GM12878 (cell line): ENCODE data around the gene EFCAB8. TPM values are rescaled to one million over a fixed set of nuclear protein-coding genes. Genes with fewer than 3 reads are reported as not detected.

Experiments used
- ATAC-seq: fragments of 200-7000 bp; cut with Tn5 transposase; 3 replicates; pipeline ENCODE4 v1.9.1; 2020; ENCODE audit warnings: mild to moderate bottlenecking, moderate library complexity
- BruUV-seq: library from RNA; stranded (reverse); fragments of 400-500 nt; replicated peaks from 2 replicates; lab custom pipeline; 2021; lab: Mats Ljungman, UMichigan
- CTCF ChIA-PET: fragments of 300-600 bp; sonication (Branson Sonifier 250); formaldehyde crosslinking; extraction: SDS; loops from one replicate; lab custom pipeline; 2021; ENCODE audit warnings: inconsistent platforms; lab: Yijun Ruan, JAX
- POLR2A ChIA-PET: fragments of 350-600 bp; formaldehyde crosslinking; extraction: SDS; loops from one replicate; lab custom pipeline; 2021; ENCODE audit warnings: inconsistent platforms; lab: Charles Lee
- RAD21 ChIA-PET: fragments of 300-600 bp; sonication (Branson Sonifier 250); formaldehyde crosslinking; loops from one replicate; lab custom pipeline; 2023; ENCODE audit warnings: antibody characterized with exemption; ENCODE audit not compliant: unreplicated experiment; lab: Charles Lee
- SMC1A ChIA-PET: fragments of 300-600 bp; sonication (Branson Sonifier 250); formaldehyde crosslinking; loops from one replicate; lab custom pipeline; 2023; ENCODE audit not compliant: unreplicated experiment, uncharacterized antibody; lab: Charles Lee
- DNase-seq: peaks from one replicate; pipeline ENCODE4 v3.0.0-alpha.2; 2011; ENCODE audit warnings: low read depth, low spot score
- FAIRE-seq: peaks from 3 replicates; lab custom pipeline; 2011; peaks lifted over from hg19 to GRCh38; lab: Jason Lieb, UNC
- H2AFZ ChIP-seq: 2 replicates; pipeline ENCODE4 v1.6.0; 2011; ENCODE audit warnings: low read depth, low read length, control low read depth; ENCODE audit not compliant: control insufficient read depth
- H3K27ac ChIP-seq: 2 replicates; pipeline ENCODE4 v1.5.1; 2011; ENCODE audit warnings: control low read depth; ENCODE audit not compliant: control insufficient read depth, insufficient read depth
- H3K27me3 ChIP-seq, 2 experiments: replicated peaks in 1 of 2; 2 replicates each; pipeline versions ENCODE4 v1.6.0 to v1.6.1; 2011; ENCODE audit warnings: low read length in 1 of 2; ENCODE audit not compliant: control insufficient read depth in 2 of 2, insufficient read depth in 2 of 2
- H3K36me3 ChIP-seq, 2 experiments: 2 replicates each; pipeline ENCODE4 v1.5.1; 2011; ENCODE audit warnings: low read length in 1 of 2; ENCODE audit not compliant: control insufficient read depth in 2 of 2, insufficient read depth in 2 of 2
- H3K4me1 ChIP-seq: 2 replicates; pipeline ENCODE4 v1.6.1; 2011; ENCODE audit warnings: mild to moderate bottlenecking, low read length, moderate library complexity, mixed read lengths; ENCODE audit not compliant: control insufficient read depth, insufficient read depth
- H3K4me2 ChIP-seq: 2 replicates; pipeline ENCODE4 v1.6.0; 2011; ENCODE audit warnings: control low read depth; ENCODE audit not compliant: control insufficient read depth, insufficient read depth
- H3K4me3 ChIP-seq: fragments of 200-600 bp; sonication (generic); 2 replicates; pipeline ENCODE4 v1.5.1; 2016
- H3K79me2 ChIP-seq: 2 replicates; pipeline ENCODE4 v1.6.0; 2011; ENCODE audit warnings: low read length; ENCODE audit not compliant: control insufficient read depth, insufficient read depth
- H3K9ac ChIP-seq: 2 replicates; pipeline ENCODE4 v1.8.0; 2011; ENCODE audit warnings: low read length, control low read depth, mixed read lengths; ENCODE audit not compliant: control insufficient read depth, insufficient read depth
- H3K9me3 ChIP-seq: replicated peaks from 3 replicates; pipeline ENCODE4 v1.5.1; 2011; ENCODE audit warnings: mild to moderate bottlenecking, low read length; ENCODE audit not compliant: control insufficient read depth, insufficient read depth
- H4K20me1 ChIP-seq: 2 replicates; pipeline ENCODE4 v1.6.0; 2011; ENCODE audit not compliant: control insufficient read depth, insufficient read depth
- HDAC6 ChIP-seq: fragments of 200-600 bp; sonication (generic); IDR thresholded peaks from one replicate; pipeline ENCODE4 v1.8.0; 2017; ENCODE audit warnings: antibody characterized with exemption; ENCODE audit not compliant: unreplicated experiment
- SUPT20H ChIP-seq: IDR thresholded peaks from 2 replicates; pipeline ENCODE4 v1.6.1; 2011; ENCODE audit warnings: low read depth, mild to moderate bottlenecking, low read length, moderate library complexity, borderline replicate concordance; ENCODE audit not compliant: control insufficient read depth
- WGBS: methylation state at CpG from one replicate; pipeline ENCODE4 v1.1.6; 2016; ENCODE audit warnings: low lambda C conversion rate; ENCODE audit not compliant: insufficient replicate concordance, insufficient coverage; ENCODE audit errors: missing lambda C conversion rate; 5-methylcytosine and 5-hydroxymethylcytosine counted together
- in situ Hi-C: fragments of 300-500 bp; cut with MboI; formaldehyde crosslinking; loops from 9 replicates; pipeline ENCODE4 v1.14.3; 2018; ENCODE audit warnings: mixed read lengths
- intact Hi-C: fragments of 100-400 bp; cut with micrococcal nuclease; formaldehyde crosslinking; loops from one replicate; pipeline ENCODE4 v1.14.2; 2022; ENCODE audit not compliant: unreplicated experiment
- polyA plus RNA-seq, 11 experiments: library from polyadenylated mRNA; depleted of rRNA in 4 of 11; unstranded in 6 of 11; stranded (reverse) in 5 of 11; fragments of >200 nt; fragmentation: Nextera tagmentation in 4 of 11; fragmentation: Illumina TruSeq in 1 of 11; extraction: Ambion mirVana in 4 of 11; extraction: Trizol in 1 of 11; gene quantifications; 1 replicate in 1 of 11; 2 replicates in 10 of 11; pipeline versions ENCODE4 v1.2.1 to v1.2.3, GENCODE V29; 2011 to 2016; ENCODE audit warnings: inconsistent platforms in 2 of 11, missing spikeins in 2 of 11, low read depth in 1 of 11
- total RNA-seq, 4 experiments: library from RNA; depleted of rRNA in 3 of 4; stranded (reverse); fragments of >200 nt in 3 of 4; fragmentation: Illumina TruSeq in 1 of 4; extraction: Trizol in 1 of 4; gene quantifications; 2 replicates each; pipeline versions ENCODE4 v1.2.1 to v1.2.3, GENCODE V29; 2013 to 2021
- TF ChIP-seq, protein P1 (sequence below): IDR thresholded peaks from 2 replicates; pipeline ENCODE4 v1.6.1; 2012; ENCODE audit warnings: low read length, inconsistent platforms
- TF ChIP-seq, protein P2 (sequence below): fragments of 450-650 bp; IDR thresholded peaks from 2 replicates; pipeline ENCODE4 v1.6.1; 2018; ENCODE audit warnings: mild to moderate bottlenecking, low read depth, moderate library complexity; ENCODE audit not compliant: partially characterized antibody
- TF ChIP-seq, protein P3 (sequence below): fragments of 450-650 bp; IDR thresholded peaks from 2 replicates; pipeline ENCODE4 v1.6.1; 2018; ENCODE audit warnings: borderline replicate concordance, mild to moderate bottlenecking; ENCODE audit not compliant: partially characterized antibody

Gene EFCAB8
- total and polyA plus RNA-seq, 10 of the 15 experiments (the other 5 are each of a cell fraction or from before 2014, with no cell fraction given), result 0.04 to 0.18 (median 0.06) TPM; not detected in 4

DNA sequence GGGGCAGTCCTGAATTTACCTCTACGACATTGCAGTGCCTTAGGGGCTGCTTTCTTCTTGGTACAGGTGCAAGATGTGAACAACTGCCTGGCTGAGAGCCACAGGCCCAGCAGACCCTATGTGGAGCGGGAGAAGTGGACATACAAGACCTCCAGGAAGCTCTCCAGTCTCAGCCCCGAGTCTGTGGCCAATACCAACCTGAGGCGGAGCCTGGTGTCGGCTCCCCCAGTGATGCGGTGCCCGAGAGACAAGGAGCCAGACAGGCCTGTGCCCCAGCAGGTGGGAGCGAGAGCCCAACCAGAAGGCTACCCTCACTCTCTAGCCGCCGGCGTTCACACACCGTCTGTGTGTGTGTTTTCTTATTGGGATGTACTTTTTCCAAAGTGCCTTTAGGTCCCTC lies 59.6 kb downstream of the EFCAB8 start:
- SMC1A ChIA-PET, result no interaction called here
- ATAC-seq (no peak), DNase-seq (no peak), FAIRE-seq (no peak)
- Histone ChIP-seq H4K20me1 (no peaks in the 10 kb centered on the region), H3K4me3 (no peak overlapping the region), H2AFZ (no peak overlapping the region), H3K27ac (no peak overlapping the region), H3K36me3 (no peaks in the 10 kb centered on the region), H3K9ac (no peak overlapping the region), H3K4me2 (no peak overlapping the region), H3K79me2 (no peaks in the 10 kb centered on the region), H3K27me3 (peaks cover 0 to 2% of the 10 kb centered on the region in 2 experiments; a peak in 3 of 4 replicates), H3K9me3 (no peaks in the 10 kb centered on the region; the same call in 1 of the 3 replicates), H3K4me1 (no peaks in the 10 kb centered on the region)
- RAD21 ChIA-PET, result no interaction called here
- CTCF ChIA-PET, result no interaction called here
- POLR2A ChIA-PET, result no interaction called here
- WGBS, result 59% methylated on average over 11 of the region's 12 CpGs
- no TSS peak for BruUV-seq
- in situ Hi-C loops, result no loop called here
- TF ChIP-seq HDAC6, result no peak
- TF ChIP-seq, protein P1, sequence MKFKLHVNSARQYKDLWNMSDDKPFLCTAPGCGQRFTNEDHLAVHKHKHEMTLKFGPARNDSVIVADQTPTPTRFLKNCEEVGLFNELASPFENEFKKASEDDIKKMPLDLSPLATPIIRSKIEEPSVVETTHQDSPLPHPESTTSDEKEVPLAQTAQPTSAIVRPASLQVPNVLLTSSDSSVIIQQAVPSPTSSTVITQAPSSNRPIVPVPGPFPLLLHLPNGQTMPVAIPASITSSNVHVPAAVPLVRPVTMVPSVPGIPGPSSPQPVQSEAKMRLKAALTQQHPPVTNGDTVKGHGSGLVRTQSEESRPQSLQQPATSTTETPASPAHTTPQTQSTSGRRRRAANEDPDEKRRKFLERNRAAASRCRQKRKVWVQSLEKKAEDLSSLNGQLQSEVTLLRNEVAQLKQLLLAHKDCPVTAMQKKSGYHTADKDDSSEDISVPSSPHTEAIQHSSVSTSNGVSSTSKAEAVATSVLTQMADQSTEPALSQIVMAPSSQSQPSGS, result no peak
- TF ChIP-seq, protein P2, sequence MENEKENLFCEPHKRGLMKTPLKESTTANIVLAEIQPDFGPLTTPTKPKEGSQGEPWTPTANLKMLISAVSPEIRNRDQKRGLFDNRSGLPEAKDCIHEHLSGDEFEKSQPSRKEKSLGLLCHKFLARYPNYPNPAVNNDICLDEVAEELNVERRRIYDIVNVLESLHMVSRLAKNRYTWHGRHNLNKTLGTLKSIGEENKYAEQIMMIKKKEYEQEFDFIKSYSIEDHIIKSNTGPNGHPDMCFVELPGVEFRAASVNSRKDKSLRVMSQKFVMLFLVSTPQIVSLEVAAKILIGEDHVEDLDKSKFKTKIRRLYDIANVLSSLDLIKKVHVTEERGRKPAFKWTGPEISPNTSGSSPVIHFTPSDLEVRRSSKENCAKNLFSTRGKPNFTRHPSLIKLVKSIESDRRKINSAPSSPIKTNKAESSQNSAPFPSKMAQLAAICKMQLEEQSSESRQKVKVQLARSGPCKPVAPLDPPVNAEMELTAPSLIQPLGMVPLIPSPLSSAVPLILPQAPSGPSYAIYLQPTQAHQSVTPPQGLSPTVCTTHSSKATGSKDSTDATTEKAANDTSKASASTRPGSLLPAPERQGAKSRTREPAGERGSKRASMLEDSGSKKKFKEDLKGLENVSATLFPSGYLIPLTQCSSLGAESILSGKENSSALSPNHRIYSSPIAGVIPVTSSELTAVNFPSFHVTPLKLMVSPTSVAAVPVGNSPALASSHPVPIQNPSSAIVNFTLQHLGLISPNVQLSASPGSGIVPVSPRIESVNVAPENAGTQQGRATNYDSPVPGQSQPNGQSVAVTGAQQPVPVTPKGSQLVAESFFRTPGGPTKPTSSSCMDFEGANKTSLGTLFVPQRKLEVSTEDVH, result no peak
- TF ChIP-seq, protein P3, sequence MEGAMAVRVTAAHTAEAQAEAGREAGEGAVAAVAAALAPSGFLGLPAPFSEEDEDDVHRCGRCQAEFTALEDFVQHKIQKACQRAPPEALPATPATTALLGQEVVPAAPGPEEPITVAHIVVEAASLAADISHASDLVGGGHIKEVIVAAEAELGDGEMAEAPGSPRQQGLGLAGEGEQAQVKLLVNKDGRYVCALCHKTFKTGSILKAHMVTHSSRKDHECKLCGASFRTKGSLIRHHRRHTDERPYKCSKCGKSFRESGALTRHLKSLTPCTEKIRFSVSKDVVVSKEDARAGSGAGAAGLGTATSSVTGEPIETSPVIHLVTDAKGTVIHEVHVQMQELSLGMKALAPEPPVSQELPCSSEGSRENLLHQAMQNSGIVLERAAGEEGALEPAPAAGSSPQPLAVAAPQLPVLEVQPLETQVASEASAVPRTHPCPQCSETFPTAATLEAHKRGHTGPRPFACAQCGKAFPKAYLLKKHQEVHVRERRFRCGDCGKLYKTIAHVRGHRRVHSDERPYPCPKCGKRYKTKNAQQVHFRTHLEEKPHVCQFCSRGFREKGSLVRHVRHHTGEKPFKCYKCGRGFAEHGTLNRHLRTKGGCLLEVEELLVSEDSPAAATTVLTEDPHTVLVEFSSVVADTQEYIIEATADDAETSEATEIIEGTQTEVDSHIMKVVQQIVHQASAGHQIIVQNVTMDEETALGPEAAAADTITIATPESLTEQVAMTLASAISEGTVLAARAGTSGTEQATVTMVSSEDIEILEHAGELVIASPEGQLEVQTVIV, result no peak
- TF ChIP-seq SUPT20H, result no peak
- intact Hi-C loops, result no loop called here
